CD14-positive monocyte (primary cell): Measurements from ENCODE around the gene SLC4A3. TPM values are rescaled to one million over a fixed set of nuclear protein-coding genes. Genes with fewer than 3 reads are reported as not detected.

Experiments used
- DNase-seq, 3 donors: peaks; one replicate each; pipeline ENCODE4 v3.0.0-alpha.2; 2011 to 2022
- H2AFZ ChIP-seq: 2 replicates; pipeline ENCODE4 v1.6.0; 2012; ENCODE audit warnings: mild to moderate bottlenecking, low read depth, low read length, inconsistent platforms; ENCODE audit not compliant: insufficient read depth, poor library complexity, severe bottlenecking
- H3K27ac ChIP-seq, 2 donors: 1 replicate in 1 of 2; 2 replicates in 1 of 2; pipeline ENCODE4 v1.5.1; 2012 to 2013; ENCODE audit warnings: low read length in 2 of 2, control low read depth in 1 of 2, inconsistent platforms in 1 of 2, low read depth in 1 of 2, mild to moderate bottlenecking in 1 of 2
- H3K27me3 ChIP-seq, 2 donors: one replicate each; pipeline versions ENCODE4 v1.6.0 to v1.6.1; 2011 to 2013; ENCODE audit warnings: low read length in 2 of 2; ENCODE audit not compliant: control insufficient read depth in 2 of 2, insufficient read depth in 2 of 2
- H3K36me3 ChIP-seq, 2 donors: replicated peaks in 1 of 2; 1 replicate in 1 of 2; 2 replicates in 1 of 2; pipeline versions ENCODE4 v1.5.1 to v1.6.1; 2012 to 2013; ENCODE audit warnings: low read length in 2 of 2, control low read depth in 1 of 2, inconsistent platforms in 1 of 2, mild to moderate bottlenecking in 1 of 2; ENCODE audit not compliant: insufficient read depth in 2 of 2, control insufficient read depth in 1 of 2
- H3K4me1 ChIP-seq, 2 donors: 1 replicate in 1 of 2; 2 replicates in 1 of 2; pipeline versions ENCODE4 v1.5.1 to v1.6.1; 2012 to 2013; ENCODE audit warnings: low read length in 2 of 2, control low read depth in 1 of 2, inconsistent platforms in 1 of 2, mild to moderate bottlenecking in 1 of 2, moderate library complexity in 1 of 2; ENCODE audit not compliant: insufficient read depth in 2 of 2, control insufficient read depth in 1 of 2
- H3K4me2 ChIP-seq: replicated peaks from 2 replicates; pipeline ENCODE3; 2012; ENCODE audit warnings: low read length, moderate library complexity, mild to moderate bottlenecking; ENCODE audit not compliant: poor library complexity, severe bottlenecking; ENCODE audit errors: extremely low read depth
- H3K4me3 ChIP-seq, 3 experiments: fragments of 200-600 bp in 1 of 3; sonication (generic) in 1 of 3; replicated peaks in 1 of 3; 1 replicate in 2 of 3; 2 replicates in 1 of 3; pipeline ENCODE4 v1.5.1; 2011 to 2013; ENCODE audit warnings: low read length in 3 of 3, mild to moderate bottlenecking in 3 of 3, control low read depth in 2 of 3, low read depth in 2 of 3, inconsistent platforms in 1 of 3, moderate library complexity in 1 of 3
- H3K79me2 ChIP-seq: 2 replicates; pipeline ENCODE4 v1.6.0; 2012; ENCODE audit warnings: mild to moderate bottlenecking, control low read depth, inconsistent platforms, low read length, moderate library complexity; ENCODE audit not compliant: insufficient read depth
- H3K9ac ChIP-seq: 2 replicates; pipeline ENCODE4 v1.6.0; 2017; ENCODE audit warnings: low read length, mild to moderate bottlenecking; ENCODE audit not compliant: insufficient read depth, poor library complexity, severe bottlenecking
- H3K9me3 ChIP-seq, 2 donors: replicated peaks in 1 of 2; 1 replicate in 1 of 2; 2 replicates in 1 of 2; pipeline versions ENCODE4 v1.5.1 to v1.6.1; 2012 to 2013; ENCODE audit warnings: low read length in 2 of 2, control low read depth in 1 of 2; ENCODE audit not compliant: control insufficient read depth in 1 of 2, insufficient read depth in 1 of 2
- H4K20me1 ChIP-seq: 2 replicates; pipeline ENCODE4 v1.6.0; 2012; ENCODE audit warnings: mild to moderate bottlenecking, low read length, control low read depth, moderate library complexity; ENCODE audit not compliant: insufficient read depth
- H3K27ac Mint-ChIP-seq, 7 donors: one replicate each; pipeline ENCODE4 v1.8.0; 2020; ENCODE audit warnings: mild to moderate bottlenecking in 7 of 7, mixed read lengths in 7 of 7, moderate library complexity in 6 of 7, inconsistent platforms in 2 of 7
- H3K27me3 Mint-ChIP-seq, 3 donors: one replicate each; pipeline ENCODE4 v1.8.0; 2021 to 2022; ENCODE audit warnings: low read depth in 3 of 3, mild to moderate bottlenecking in 3 of 3, mixed read lengths in 3 of 3, moderate library complexity in 3 of 3, inconsistent platforms in 1 of 3
- H3K36me3 Mint-ChIP-seq, 2 donors: one replicate each; pipeline ENCODE4 v1.8.0; 2020; ENCODE audit warnings: mixed read lengths in 2 of 2, inconsistent platforms in 1 of 2, mild to moderate bottlenecking in 1 of 2
- H3K4me1 Mint-ChIP-seq: one replicate; pipeline ENCODE4 v1.8.0; 2020; ENCODE audit warnings: mild to moderate bottlenecking, mixed read lengths
- H3K4me3 Mint-ChIP-seq, 2 donors: one replicate each; pipeline ENCODE4 v1.8.0; 2020; ENCODE audit warnings: mild to moderate bottlenecking in 2 of 2, mixed read lengths in 2 of 2, moderate library complexity in 1 of 2
- H3K9me3 Mint-ChIP-seq, 7 donors: one replicate each; pipeline ENCODE4 v1.8.0; 2020 to 2022; ENCODE audit warnings: mixed read lengths in 7 of 7, mild to moderate bottlenecking in 6 of 7, moderate library complexity in 6 of 7, inconsistent platforms in 2 of 7
- CTCF ChIP-seq: fragments of 200-600 bp; IDR thresholded peaks from one replicate; pipeline ENCODE4 v1.8.0; 2022; ENCODE audit warnings: antibody characterized with exemption, mild to moderate bottlenecking
- WGBS: methylation state at CpG from one replicate; pipeline ENCODE4 v1.1.5; 2013; ENCODE audit warnings: missing lambda C conversion rate; ENCODE audit not compliant: insufficient coverage; 5-methylcytosine and 5-hydroxymethylcytosine counted together
- intact Hi-C, 2 donors: fragments of 100-400 bp; cut with micrococcal nuclease; formaldehyde crosslinking; loops; one replicate each; pipeline versions ENCODE4 v1.15.0 to v1.15.1; 2023
- polyA plus RNA-seq, 3 donors: library from polyadenylated mRNA; depleted of rRNA in 1 of 3; unstranded in 2 of 3; stranded (reverse) in 1 of 3; fragments of 300-500 nt in 2 of 3; fragments of >200 nt in 1 of 3; fragmentation: Illumina TruSeq in 2 of 3; gene quantifications; 1 replicate in 2 of 3; 2 replicates in 1 of 3; pipeline ENCODE4 v1.2.3, GENCODE V29; 2012 to 2021

The SLC4A3 gene
- polyA plus RNA-seq, 3 donors: 0.31 TPM; not detected in 2

- TF ChIP-seq CTCF: no peak
- Histone ChIP-seq H4K20me1 (no peaks in the 10 kb centered on the region), H3K4me1 (no peaks in the 10 kb centered on the region), H3K9ac (no peak overlapping the region), H3K27me3 (peaks cover 0 to 4% of the 10 kb centered on the region in 2 donors), H3K4me2 (no peak overlapping the region), H3K36me3 (no peaks in the 10 kb centered on the region), H3K79me2 (no peaks in the 10 kb centered on the region), H2AFZ (no peak overlapping the region), H3K9me3 (peaks cover 0 to 17% of the 10 kb centered on the region in 2 donors), H3K27ac (no peak overlapping the region), H3K4me3 (no peak overlapping the region)
- Mint-ChIP-seq H3K4me1 (no peaks in the 10 kb centered on the region), H3K27me3 (peaks cover 2 to 15% (median 13%) of the 10 kb centered on the region in 3 donors), H3K9me3 (peaks cover 7 to 23% (median 19%) of the 10 kb centered on the region in 7 donors), H3K4me3 (no peak overlapping the region), H3K36me3 (no peaks in the 10 kb centered on the region), H3K27ac (no peak overlapping the region)
- WGBS: 80% methylated on average over 1 of the region's 1 CpG
- DNase-seq: no peak
- intact Hi-C loops: no loop called here
Observed at GRCh38 chr2:219661955-219662395, 34.5 kb downstream of the SLC4A3 start.

DNA sequence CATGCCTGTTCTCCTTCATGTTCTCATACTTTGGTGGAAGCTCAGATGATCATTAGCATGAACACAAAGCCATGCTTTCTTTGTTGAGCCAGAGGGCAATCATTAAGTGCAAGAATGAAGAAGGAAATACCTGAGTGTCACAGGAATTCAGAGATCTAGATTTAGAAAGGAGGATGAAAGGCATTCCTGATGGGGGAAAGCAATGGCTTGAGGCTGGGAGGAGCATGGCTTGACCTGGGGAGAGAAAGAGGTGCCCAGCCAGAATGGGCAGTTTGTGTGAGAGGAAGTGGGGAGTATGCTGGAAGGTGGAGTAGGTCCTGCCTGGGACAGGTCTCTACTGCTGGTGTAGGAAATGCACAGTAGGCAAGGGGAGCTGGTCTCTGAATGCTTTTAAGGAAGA is 35.1 kb downstream of the SLC4A3 start:
- no peak for TF ChIP-seq CTCF
- Histone ChIP-seq H4K20me1 (no peaks in the 10 kb centered on the region), H3K36me3 (no peaks in the 10 kb centered on the region), H3K79me2 (no peaks in the 10 kb centered on the region), H3K4me3 (no peak overlapping the region), H3K27ac (no peak overlapping the region), H3K9ac (no peak overlapping the region), H2AFZ (no peak overlapping the region), H3K27me3 (peaks cover 0 to 5% of the 10 kb centered on the region in 2 donors), H3K4me2 (no peak overlapping the region), H3K4me1 (no peaks in the 10 kb centered on the region), H3K9me3 (peaks cover 0 to 17% of the 10 kb centered on the region in 2 donors)
- intact Hi-C loops: no loop called here
- Mint-ChIP-seq H3K9me3 (peaks cover 7 to 23% (median 19%) of the 10 kb centered on the region in 7 donors), H3K27me3 (peaks cover 2 to 15% (median 13%) of the 10 kb centered on the region in 3 donors), H3K4me3 (no peak overlapping the region), H3K36me3 (no peaks in the 10 kb centered on the region), H3K4me1 (no peaks in the 10 kb centered on the region), H3K27ac (no peak overlapping the region)
- no peak for DNase-seq
